GM18502 (cell line): ENCODE measurements around the gene DSTN.
"Not testable (repeated sequence)": the region's sequence is repeated elsewhere in the genome, so short reads cannot be mapped to it uniquely, and the experiment has no call there.

Experiments used
- ATAC-seq: cut with Tn5 transposase; IDR thresholded peaks from one replicate; pipeline ENCODE4 v1.9.1; 2021; ENCODE audit warnings: mild to moderate bottlenecking; ENCODE audit not compliant: unreplicated experiment, poor library complexity

The DSTN gene

GRCh38 chr20:17659344-17659743, 89.5 kb downstream of the DSTN start:
- ATAC-seq: not testable (repeated sequence)
